ENCODE data around the gene SPATS2L.

GRCh38 chr2:200523158-200523557 is 216.7 kb downstream of the SPATS2L start:
- no peak for TF ChIP-seq POLR2AphosphoS5 (IDR thresholded peaks at IDR 0.05; ENCODE audit: insufficient read depth in 1 of 2, low read depth in 1 of 2)
- TF ChIP-seq POLR2A (IDR thresholded peaks at IDR 0.05) = no peak
